ENCODE results near the gene NEAT1.
"Not testable (repeated sequence)": the region's sequence is repeated elsewhere in the genome, so short reads cannot be mapped to it uniquely, and the experiment has no call there.

The NEAT1 gene

GRCh38 chr11:65456418-65456817 lies 33.8 kb downstream of the NEAT1 start:
- no peak for DNase-seq

GRCh38 chr11:65459552-65459951 lies 37.0 kb downstream of the NEAT1 start:
- no peak for DNase-seq

DNA sequence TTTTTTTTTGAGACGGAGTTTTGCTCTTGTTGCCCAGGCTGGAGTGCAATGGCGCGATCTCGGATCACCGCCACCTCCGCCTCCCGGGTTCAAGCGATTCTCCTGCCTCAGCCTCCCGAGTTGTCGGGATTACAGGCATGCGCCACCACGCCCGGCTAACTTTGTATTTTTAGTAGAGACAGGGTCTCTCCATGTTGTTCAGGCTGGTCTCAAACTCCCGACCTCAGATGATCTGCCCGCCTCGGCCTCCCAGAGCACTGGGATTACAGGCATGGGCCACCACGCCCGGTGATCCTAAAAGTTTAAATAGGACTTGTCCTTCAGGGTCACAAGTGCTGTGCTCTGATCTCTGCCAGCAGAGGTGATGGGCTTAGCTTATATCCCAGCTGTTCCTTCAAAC lies 42.9 kb downstream of the NEAT1 start:
- not testable (repeated sequence) for DNase-seq

GRCh38 chr11:65467306-65467705 lies 44.7 kb downstream of the NEAT1 start:
- not testable (repeated sequence) for DNase-seq

DNA sequence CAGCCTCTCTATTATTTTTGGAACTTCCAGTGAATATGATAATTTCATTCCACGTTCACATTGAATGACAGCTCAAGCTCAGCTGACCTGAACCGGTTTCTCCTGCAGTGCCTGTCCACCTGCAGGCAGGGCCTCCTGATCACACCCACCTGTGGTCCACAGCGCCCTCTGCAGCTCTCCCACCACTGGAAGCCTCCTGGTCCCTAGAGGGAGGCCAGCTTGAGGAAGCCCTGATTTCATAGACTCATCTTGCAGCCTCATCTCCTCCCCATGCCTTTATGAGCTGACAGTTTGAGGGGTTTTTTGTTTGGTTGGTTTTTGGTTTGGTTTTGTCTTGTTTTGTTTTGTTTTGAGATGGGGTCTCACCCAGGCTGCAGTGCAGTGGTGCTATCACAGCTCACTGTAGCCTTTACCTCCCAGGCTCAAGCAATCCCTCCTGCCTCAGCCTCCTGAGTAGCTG lies 46.3 kb downstream of the NEAT1 start:
- DNase-seq: peak; percentile 46

DNA sequence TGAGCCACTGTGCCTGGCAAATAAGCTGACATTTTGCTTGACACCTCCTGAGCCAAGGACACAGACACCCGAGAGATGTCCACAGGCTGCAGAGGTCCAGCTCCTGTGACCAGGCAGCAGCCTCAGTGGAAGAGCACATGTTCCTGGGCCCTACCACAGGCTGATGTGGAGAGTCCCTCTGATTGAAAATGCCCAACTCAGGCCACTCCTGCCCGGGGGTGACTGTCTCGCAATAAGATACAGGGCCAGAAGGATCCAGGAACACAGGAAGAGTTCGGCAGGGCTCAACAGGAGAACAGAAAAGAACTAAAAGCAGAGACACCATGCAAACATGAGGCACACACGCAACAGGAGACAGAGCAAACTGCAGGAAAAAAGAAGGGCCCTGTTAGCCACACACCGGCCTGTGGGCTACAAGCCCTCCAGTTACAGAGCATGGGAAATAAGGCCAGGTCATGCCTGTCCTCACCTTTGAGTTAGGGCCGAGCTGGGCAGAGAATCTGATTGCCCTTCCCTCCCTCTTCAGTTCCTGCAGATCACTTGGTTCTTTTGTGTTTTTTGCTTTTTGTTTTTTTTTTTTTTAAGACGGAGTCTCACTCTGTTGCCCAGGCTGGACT lies 47.9 kb downstream of the NEAT1 start:
- no peak for DNase-seq

GRCh38 chr11:65471447-65471891 lies 48.9 kb downstream of the NEAT1 start:
- DNase-seq: no peak

DNA sequence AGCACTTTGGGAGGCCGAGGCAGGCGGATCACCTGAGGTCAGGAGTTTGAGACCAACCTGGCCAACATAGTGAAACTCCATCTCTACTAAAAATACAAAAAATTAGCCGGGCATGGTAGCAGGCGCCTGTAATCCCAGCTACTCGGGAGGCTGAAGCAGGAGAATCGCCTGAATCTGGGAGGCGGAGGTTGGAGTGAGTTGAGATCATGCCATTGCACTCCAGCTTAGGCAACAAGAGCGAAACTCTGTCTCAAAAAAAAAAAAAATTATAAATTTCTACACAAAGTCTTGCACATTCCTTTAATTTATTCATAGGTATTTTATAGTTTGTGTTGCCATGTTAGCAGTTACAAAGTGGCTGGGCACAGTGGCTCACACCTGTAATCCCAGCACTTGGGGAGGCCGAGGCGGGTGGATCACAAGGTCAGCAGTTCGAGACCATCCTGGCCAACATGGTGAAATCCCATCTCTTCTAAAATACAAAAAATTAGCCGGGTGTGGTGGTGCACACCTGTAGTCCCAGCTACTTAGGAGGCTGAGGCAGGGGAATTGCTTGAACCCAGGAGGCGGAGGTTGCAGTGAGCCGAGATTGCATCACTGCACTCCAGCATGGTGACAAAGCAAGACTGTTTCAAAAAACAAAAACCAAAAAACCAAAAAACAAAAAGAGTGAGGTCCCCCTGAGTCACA lies 50.1 kb downstream of the NEAT1 start:
- not testable (repeated sequence) for DNase-seq

- no peak for DNase-seq
These were observed 50.8 kb downstream of the NEAT1 start for GRCh38 chr11:65473278-65473860.

GRCh38 chr11:65474864-65475263 lies 52.3 kb downstream of the NEAT1 start:
- DNase-seq: no peak

- DNase-seq: no peak
These were observed 54.1 kb downstream of the NEAT1 start for GRCh38 chr11:65476632-65477148.

GRCh38 chr11:65477149-65477965 lies 54.8 kb downstream of the NEAT1 start:
- peak; percentile 86 for DNase-seq

DNA sequence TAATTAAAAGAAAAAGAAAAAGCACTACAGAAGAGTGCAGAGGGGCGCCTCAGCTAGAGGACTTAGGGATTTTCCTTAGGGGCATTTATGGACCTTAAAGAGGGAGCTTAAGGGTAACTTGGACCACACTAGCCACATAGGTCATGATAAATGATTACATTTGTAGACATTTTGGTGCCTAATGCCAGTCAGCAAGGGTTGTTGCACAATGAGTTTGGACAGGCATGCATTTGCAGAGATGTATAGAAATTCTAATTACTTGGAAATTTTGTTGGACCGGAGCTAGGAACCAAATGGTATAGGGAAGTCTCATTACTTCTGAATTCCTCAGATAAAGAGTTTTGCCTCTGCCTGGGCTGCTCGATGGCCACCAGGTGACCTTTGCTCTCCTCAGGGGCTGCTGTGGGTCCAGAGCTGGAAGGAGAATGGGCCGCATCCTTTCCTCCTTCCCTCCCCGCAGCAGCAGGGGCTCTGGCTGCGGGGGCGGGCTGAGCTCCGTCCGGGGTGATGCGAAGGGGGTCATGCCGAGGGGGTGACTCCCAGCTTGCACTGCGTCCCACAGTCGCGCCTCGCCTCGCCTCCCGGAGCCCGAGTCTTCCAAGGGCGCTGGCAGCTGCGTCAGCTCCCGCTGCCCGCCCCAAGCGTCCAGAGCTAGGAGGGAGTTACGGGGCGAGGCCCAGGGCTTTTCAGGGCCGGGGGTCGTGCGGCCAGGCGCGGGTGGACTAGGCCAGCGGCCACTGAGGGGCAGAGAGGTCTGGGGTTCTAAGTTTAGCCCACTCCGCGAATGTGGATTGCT lies 56.0 kb downstream of the NEAT1 start:
- DNase-seq: no peak

DNA sequence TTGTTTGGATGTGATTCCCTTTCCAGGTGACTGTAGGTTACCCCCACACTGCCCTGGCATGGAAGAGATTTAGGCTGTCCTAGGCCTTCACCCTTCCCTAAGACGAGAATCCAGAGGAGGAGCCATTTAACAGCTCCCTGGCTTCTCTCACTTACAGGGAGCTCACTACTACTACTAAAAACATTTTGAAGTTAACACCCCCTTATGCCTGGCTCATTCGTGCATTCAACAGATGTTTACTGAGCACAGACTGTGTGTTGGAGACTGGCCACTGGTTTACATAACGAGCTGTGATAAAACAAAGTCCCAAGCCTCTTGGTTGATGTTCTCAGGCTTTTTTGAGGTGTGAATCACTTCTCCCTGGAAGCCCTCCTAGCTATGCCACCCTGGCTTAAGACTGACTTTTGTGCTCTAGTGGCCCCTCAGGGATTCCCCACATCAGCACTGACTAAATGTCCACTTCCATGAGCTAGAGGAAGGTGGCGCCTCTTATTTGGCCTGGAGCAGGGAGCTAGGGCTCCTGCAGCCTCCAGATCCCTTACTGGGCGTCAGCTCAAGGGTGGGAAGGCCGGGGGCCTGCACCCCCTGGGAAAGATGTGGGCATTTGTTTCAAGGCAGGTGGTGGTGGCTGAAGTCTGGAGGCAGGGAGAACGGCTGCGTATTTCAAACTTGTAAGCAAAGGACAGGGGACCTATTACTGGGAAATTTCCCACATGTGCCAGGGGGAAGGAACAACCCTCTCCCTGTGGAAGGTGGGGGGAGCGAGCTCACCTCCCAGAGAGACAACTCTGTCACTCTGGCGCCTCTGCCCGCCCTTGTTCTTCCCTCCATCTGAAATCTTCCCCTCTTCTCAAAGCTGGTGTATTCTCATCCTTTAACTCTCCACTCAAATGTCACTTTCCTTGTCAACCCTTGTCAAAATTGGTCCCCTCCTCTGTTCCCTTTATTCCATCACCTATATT lies 56.9 kb downstream of the NEAT1 start:
- DNase-seq: no peak

DNA sequence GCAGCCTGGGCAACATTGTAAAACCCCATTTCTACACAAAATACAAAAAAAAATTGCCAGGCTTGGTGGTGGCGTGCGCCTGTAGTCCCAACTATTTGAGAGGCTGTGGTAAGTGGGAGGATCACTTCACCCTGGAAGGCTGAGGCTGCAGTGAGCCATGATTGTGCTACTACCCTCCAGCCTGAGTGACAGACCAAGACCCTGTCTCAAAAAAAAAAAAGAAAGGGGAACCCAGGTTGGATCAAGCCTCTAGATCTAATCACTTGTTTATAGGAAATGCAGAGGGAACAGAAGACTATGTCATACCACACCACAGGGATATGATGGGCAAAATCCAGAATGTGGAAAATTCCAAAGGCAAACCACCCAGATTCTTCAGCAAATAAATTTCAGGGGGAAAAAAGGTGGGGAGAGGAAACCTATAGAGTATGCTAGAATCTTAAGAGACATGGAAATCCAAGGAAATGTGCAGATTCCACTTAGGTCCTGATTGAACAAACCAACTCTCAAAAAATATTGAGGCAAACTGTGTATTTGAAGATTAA lies 59.8 kb downstream of the NEAT1 start:
- no peak for DNase-seq

- no peak for DNase-seq
These were observed 63.3 kb downstream of the NEAT1 start for GRCh38 chr11:65485920-65486219.

DNA sequence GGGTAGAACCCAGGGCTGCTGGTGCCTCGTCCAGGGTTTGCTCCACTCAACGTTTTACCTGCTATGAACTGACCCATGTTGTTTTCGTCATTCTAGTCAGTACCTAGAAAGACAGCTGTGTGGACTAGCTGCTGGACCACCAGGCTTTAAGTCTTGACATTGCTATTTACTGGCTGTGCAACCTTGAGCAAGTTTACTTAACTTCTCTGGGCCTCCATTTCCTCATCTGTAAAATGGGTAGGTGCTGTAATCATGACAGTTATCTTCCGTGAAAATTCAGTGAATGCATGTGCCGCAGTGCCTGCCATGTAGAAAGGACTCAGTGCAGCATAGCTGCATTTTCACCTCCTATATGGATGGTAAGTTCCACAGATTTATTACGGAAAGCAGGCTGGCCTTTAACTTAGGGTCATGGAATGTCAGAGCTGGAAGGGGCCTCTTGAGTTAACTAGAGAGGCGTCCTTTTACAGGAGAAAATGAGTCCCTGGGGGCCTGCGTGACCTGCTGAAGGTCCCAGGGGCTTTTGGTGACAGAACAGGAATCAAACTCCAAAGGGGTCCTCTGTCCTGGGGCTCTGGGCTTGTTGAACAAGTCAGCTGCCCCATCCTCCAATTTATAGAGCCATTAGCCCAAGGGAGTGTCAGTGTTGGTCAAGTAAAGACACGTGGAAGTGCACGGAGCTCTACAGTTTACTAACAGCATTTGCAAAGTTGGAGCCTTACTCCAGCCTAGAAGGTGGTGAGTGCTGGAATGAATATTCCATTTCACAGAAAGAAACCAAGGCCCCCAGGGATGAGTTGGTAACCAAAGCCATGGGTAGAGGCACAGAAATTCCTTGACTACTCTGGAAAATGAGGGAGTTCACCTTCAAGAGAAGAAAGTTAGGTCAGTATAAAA lies 64.2 kb downstream of the NEAT1 start:
- DNase-seq: no peak

DNA sequence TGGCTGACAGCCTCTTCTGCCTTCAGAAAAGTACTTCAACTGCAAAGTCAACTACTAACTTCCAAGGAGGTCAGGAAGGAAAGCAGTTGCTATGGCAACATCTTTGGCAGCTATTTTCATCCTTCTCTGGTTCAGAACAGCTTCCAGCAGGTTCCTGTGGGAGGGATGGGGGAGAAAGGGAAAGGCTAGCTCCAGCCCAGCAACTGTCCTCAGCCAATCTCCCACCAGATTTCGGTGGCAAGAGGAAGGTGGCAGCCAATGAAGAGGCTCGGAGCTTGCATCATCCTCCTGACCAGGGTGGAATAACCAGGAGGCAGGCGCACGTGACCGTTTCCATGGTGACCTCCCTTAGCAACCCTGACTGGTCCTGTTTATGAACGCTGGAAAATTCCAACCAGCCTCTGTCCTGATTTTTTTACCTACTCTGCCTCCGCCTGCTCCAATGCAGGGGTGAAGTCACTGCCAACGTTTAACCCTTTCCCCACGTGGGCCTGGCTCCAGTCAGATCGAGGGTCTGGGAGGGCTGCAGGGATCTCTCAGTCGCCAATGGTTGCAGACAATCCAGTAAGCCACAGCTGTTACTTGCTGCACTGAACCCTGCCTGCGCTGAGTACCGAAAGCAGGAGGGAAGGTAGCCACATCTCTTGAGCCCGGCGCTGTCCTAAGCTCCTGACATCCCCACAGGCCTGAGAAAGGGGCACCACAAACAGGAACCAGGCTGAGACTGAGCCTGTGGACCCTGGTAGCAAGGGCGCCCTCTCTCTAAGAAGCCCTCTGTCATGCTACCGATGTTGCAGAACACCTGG lies 65.1 kb downstream of the NEAT1 start:
- no peak for DNase-seq
